SIG-M5 (cell line): ENCODE measurements around the gene ACTR5.
"Not testable (repeated sequence)": the region's sequence is repeated elsewhere in the genome, so short reads cannot be mapped to it uniquely, and the experiment has no call there.

Experiments used
- DNase-seq: peaks from one replicate; lab custom pipeline; 2025; lab: John Stamatoyannopoulos, UW

Gene ACTR5

GRCh38 chr20:38766071-38766470, 17.8 kb downstream of the ACTR5 start:
- DNase-seq: no peak

GRCh38 chr20:38769376-38770295, 21.4 kb downstream of the ACTR5 start:
- DNase-seq: no peak

DNA sequence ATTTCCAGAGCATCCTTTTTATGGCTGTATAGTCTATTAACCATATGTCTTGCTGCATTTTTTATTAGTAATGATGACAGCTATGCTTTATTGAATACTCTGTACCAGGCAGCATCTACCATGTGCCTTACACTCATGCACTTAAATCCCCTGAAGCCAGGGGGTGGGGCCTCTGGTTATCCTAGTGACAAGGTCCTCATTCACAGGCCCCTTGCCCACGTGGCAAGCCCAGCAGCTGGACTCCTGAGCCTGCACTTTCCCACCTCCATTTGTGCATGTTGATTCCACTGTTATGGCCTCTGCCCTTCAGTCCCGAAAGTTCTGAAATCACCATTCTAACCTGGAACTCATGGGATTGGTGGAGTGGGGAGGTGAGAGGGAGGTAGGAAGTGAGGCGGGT, 22.3 kb downstream of the ACTR5 start:
- no peak for DNase-seq

DNA sequence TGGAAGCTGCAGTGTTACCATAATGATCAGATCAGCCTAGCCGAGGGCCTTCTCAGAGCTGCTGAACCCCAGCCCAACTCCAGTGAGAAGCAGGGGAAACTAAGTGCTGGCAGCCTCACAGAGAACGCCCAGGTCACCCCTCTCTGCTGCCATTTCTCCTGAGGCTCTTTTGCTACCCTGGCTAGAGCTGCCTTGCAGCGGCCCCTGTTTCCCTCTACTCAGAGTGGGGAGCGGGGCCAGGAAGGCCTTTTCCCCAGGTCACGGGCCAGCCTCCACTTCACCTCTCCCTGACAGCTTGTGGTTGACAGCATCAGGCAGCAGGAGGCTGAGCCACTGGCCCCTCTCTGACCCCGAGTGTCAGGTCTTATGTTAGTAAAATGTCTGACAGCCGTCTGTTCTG, 22.7 kb downstream of the ACTR5 start:
- DNase-seq: no peak

DNA sequence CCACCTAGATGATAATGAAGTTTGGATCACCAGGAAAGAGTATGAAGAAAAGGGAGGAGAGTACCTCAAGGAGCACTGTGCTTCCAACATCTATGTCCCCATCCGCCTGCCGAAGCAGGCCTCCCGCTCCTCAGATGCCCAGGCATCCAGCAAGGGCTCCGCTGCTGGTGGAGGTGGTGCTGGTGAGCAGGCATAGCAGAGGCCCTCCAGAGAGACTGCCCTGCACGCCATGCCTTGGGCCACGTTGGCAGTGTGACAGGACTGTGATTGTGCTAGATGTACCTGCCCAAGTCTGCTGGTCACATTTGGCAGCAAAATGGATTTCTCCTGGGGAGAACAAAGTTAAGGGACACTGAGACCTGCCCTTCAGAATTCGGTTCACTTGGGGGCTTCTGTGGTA, 23.4 kb downstream of the ACTR5 start:
- no peak for DNase-seq

DNA sequence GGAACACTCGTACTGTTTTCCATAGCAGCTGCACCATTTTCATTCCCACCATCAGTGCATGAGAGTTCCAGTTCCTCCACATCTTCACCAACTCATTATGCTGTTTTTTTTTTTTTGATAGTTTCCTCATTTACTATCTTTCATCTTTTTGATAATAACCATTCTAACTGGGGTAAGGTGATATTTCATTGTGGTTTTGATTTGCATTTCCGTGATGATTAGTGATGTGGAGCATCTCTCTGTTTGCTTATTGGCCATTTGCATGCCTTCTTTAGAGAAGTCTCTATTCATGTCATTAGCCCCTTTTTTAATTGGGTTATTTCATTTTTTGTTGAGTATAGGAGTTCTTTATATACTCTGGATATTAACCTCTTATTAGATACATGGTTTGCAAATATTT, 25.9 kb downstream of the ACTR5 start:
- no peak for DNase-seq

GRCh38 chr20:38776363-38776762, 28.1 kb downstream of the ACTR5 start:
- DNase-seq: no peak

- no peak for DNase-seq
These were observed 31.2 kb downstream of the ACTR5 start for GRCh38 chr20:38779247-38780097.

DNA sequence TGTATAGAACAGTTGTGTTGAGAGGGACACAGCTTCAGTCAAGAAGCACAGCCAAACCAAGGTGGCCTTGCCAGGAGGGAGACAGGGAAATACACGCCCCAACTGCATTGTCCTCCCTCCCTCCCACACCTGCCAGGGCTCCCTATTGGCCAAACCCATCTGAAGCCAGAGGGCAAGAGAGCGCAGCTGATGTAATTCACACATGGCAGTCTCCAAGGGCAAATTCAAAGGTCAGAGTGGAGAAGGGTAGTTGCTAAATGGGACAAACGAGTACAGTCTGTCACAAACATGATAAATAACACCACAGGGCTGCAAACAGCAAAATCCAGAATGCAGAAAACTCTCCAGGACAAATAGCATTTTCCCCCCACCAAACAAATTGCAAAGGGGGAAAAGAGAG, 34.0 kb downstream of the ACTR5 start:
- DNase-seq: no peak

DNA sequence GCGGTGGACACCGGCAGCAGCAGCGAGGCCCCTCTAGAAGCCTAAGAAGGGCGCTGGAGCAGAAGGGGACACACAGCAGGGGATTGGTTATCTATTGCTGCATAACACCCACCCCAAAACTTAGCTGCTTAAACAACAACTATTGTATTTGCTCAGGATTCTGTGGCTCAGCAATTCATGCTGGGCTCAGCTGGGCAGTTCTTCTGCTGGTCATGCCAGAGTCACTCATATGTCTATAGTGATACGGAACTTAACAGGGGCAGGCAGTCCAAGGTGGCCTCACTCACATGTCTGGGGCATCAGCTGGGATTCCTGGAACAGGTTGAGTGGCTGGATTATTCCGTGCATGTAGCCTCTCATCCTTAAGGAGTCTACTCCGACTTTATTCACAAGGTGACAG, 39.6 kb downstream of the ACTR5 start:
- no peak for DNase-seq

DNA sequence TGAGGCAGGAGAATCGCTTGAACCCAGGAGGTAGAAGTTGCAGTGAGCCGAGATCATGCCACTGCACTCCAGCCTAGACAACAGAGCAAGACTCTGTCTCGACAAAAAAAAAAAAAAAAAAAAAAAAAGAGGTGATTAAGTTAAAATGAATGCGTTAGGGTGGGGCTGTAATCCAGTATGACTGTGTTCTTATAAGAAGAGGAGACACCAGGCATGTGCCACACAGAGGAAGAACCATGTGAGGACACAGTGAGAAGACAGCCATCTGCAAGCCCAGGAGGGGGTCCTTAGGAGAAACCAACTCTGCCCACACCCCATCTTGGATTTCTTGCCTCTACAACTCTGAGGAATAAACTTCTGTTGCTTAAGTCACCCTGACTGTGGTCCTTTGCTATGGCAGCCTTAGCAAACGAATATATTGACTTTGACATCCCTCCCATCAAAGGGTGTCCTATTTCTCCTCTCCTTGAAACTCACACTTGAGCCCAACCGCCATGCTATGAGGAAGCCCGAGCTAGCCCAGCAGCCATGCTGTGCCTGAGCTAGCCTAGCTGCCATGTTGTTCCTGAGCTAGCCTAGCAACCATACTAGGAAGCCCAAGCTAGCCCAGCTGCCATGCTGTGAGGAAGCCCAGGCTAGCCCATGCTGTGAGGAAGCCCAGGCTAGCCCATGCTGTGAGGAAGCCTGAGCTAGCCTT, 41.4 kb downstream of the ACTR5 start:
- DNase-seq: no peak

- no peak for DNase-seq
These were observed 42.2 kb downstream of the ACTR5 start for GRCh38 chr20:38790200-38791053.

GRCh38 chr20:38791291-38791690, 43.0 kb downstream of the ACTR5 start:
- DNase-seq: no peak

DNA sequence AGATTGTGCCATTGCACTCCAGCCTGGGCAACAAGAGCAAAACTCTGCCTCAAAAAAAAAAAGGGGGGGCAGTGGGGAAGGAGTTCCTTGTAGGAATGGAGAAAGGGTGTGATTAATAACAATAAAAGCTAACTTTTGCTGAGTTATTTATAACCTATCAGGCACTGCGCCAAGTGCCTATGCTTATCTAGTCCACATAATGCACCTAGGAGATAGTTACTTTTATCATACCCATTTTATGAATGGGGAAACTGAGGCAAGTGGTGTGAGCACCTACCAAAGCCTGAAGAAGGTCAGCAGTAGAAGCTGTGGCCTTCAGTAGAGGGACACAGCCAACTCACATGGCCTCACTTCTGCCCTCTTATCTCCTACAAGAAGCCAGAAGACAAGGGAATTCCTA, 43.7 kb downstream of the ACTR5 start:
- DNase-seq: no peak

DNA sequence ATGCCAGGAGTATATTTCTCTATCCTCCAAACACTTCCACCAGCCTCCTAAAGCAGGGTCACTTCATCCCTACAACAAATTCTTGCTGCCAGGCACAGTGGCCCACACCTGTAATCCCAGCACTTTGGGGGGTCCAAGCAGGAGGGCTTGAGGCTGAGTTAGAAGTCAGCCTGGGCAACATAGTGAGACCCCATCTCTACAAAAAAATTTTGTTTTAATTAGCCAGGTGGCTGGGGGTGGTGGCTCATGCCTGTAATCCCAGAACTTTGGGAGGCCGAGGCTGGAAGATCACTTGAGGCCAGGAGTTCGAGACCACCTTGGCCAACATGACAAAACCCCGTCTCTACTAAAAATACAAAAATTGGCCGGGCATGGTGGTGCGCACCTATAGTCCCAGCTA, 45.8 kb downstream of the ACTR5 start:
- DNase-seq: not testable (repeated sequence)

DNA sequence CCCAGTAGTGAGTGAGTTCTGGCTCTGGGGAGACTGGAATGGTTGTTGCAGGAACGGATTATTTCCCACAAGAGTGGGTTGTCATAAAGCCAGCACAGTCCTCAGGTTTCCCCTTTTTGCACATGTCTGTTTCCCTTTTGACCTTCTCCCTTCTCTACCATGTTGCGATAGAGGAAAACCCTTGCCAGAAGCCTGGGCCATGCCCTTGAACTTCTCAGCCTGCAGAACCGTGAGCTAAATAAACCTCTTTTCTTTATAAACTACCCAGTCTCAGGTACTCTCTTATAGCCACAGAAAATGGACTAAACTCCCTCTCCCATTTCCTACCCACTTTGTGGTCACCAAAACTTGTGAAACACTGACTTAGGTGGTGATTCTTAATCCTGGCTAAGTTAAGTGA, 50.0 kb downstream of the ACTR5 start:
- DNase-seq: no peak

DNA sequence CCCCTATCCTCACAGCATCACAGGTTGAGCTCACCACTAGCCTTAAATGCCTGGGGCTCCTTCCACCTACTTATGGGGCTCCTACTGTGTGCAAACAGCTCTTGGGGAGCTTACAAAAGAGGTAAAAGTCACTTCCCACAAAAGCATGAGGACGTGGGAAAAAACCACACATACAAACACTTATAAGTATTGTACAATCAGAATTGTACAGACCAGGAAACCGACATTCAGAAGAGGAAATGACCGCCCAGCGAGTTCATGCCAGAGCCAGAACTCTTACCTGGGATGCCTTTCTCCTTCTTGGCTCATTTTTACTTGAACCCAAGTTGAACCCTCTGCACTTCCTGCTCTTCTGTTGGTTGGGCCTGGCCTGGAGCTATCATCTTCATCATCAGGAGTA, 50.9 kb downstream of the ACTR5 start:
- no peak for DNase-seq

DNA sequence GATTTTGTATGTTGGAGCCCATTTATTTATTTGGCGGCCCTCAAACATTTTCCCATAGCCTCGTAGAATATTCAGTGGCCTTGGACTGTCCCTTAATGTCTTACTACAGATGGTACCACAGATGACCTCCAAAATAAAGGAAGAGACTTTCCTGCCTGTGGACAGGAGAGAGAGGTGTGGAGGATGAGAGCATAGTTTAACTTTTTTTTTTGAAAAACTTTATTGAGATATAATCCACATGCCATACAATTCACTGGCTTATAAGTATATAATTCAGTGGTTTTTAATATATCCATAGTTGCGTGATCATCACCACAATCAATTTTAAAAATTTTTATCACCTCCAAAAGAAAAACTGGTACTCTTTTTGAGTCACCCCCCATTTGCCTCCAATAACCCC, 52.6 kb downstream of the ACTR5 start:
- DNase-seq: no peak

- DNase-seq: no peak
These were observed 56.0 kb downstream of the ACTR5 start for GRCh38 chr20:38804221-38804620.

- DNase-seq: peak; percentile 34
These were observed 56.6 kb downstream of the ACTR5 start for GRCh38 chr20:38804682-38805501.

DNA sequence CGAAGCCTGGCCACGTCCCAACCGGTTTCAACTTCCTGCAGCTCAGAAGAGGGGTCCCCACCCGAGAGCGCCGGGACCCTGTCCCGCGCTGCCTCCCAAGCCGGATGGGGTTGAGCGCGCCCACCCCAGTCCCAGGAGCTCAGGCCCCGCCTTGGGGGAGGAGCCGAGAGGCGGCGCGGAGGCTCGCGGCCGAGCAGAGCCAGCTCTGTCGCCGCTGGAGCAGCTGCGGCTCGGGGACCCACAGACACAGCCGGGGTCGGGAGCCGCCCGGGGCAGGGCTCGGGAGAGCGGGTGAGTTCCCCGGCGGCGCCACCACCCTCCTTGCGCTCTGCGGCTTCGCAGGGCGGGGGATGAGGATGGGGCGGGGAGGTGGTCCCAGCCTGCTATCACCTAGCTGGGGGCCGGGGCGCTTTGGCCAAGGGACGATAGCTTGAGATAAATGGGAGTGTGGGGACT, 57.3 kb downstream of the ACTR5 start, which contains the start of gene PPP1R16B:
Gene PPP1R16B (plus strand): TSS at position 196 of the 456 bp plus-strand sequence. CDS start 30,229 bp downstream, outside the sequence.
- DNase-seq: no peak
